Measurements from ENCODE around the gene GRWD1.

- TF ChIP-seq OSR1 (CRISPR knock-in tag; IDR thresholded peaks at IDR 0.05) (no peak), ISL1 (CRISPR knock-in tag; IDR thresholded peaks at IDR 0.05) (no peak), BACH2 (CRISPR knock-in tag; IDR thresholded peaks at IDR 0.05; ENCODE audit: borderline replicate concordance) (no peak), PATZ1 (CRISPR knock-in tag; IDR thresholded peaks at IDR 0.05; ENCODE audit: borderline replicate concordance) (no peak), RARB (CRISPR knock-in tag; IDR thresholded peaks at IDR 0.05) (no peak), ZFP3 (CRISPR knock-in tag; IDR thresholded peaks at IDR 0.05) (no peak), GLIS3 (CRISPR knock-in tag; IDR thresholded peaks at IDR 0.05) (no peak)
- TF ChIP-seq, protein P1, sequence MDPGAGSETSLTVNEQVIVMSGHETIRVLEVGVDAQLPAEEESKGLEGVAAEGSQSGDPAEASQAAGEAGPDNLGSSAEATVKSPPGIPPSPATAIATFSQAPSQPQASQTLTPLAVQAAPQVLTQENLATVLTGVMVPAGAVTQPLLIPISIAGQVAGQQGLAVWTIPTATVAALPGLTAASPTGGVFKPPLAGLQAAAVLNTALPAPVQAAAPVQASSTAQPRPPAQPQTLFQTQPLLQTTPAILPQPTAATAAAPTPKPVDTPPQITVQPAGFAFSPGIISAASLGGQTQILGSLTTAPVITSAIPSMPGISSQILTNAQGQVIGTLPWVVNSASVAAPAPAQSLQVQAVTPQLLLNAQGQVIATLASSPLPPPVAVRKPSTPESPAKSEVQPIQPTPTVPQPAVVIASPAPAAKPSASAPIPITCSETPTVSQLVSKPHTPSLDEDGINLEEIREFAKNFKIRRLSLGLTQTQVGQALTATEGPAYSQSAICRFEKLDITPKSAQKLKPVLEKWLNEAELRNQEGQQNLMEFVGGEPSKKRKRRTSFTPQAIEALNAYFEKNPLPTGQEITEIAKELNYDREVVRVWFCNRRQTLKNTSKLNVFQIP (CRISPR knock-in tag; IDR thresholded peaks at IDR 0.05; ENCODE audit: borderline replicate concordance, low read depth), result no peak
- TF ChIP-seq, protein P2, sequence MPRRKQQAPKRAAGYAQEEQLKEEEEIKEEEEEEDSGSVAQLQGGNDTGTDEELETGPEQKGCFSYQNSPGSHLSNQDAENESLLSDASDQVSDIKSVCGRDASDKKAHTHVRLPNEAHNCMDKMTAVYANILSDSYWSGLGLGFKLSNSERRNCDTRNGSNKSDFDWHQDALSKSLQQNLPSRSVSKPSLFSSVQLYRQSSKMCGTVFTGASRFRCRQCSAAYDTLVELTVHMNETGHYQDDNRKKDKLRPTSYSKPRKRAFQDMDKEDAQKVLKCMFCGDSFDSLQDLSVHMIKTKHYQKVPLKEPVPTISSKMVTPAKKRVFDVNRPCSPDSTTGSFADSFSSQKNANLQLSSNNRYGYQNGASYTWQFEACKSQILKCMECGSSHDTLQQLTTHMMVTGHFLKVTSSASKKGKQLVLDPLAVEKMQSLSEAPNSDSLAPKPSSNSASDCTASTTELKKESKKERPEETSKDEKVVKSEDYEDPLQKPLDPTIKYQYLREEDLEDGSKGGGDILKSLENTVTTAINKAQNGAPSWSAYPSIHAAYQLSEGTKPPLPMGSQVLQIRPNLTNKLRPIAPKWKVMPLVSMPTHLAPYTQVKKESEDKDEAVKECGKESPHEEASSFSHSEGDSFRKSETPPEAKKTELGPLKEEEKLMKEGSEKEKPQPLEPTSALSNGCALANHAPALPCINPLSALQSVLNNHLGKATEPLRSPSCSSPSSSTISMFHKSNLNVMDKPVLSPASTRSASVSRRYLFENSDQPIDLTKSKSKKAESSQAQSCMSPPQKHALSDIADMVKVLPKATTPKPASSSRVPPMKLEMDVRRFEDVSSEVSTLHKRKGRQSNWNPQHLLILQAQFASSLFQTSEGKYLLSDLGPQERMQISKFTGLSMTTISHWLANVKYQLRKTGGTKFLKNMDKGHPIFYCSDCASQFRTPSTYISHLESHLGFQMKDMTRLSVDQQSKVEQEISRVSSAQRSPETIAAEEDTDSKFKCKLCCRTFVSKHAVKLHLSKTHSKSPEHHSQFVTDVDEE (CRISPR knock-in tag; IDR thresholded peaks at IDR 0.05), result no peak
Observed at GRCh38 chr19:48468772-48469288, 23.0 kb downstream of the GRWD1 start.

Data from SK-N-SH treated with all-trans-retinoic acid at 6 μM for 48 hours (cell line).